ENCODE data around the gene HSPB1.

Gene HSPB1

GRCh38 chr7:76260171-76260703, 42.2 kb upstream of the HSPB1 start (continued):
- no peak for TF ChIP-seq PRDM2 (tag by site-specific recombination; IDR thresholded peaks at IDR 0.05; ENCODE audit: borderline replicate concordance)
- TF ChIP-seq ZNF362 (tag by site-specific recombination; IDR thresholded peaks at IDR 0.05) = no peak
- TF ChIP-seq GLIS2 (tag by site-specific recombination; IDR thresholded peaks at IDR 0.05) = no peak
- TF ChIP-seq ZNF473 (tag by site-specific recombination; IDR thresholded peaks at IDR 0.05) = no peak
- no peak for TF ChIP-seq ZNF837 (tag by site-specific recombination; IDR thresholded peaks at IDR 0.05)
- no peak for TF ChIP-seq RBAK (tag by site-specific recombination; IDR thresholded peaks at IDR 0.05)
- no peak for TF ChIP-seq ZNF138 (tag by site-specific recombination; IDR thresholded peaks at IDR 0.05; ENCODE audit: borderline replicate concordance)
- no peak for TF ChIP-seq ZNF600 (tag by site-specific recombination; IDR thresholded peaks at IDR 0.05)
- peak; percentile 64; the same call in 1 of the 2 replicates for TF ChIP-seq ZBTB17 (tag by site-specific recombination; IDR thresholded peaks at IDR 0.05)
- no peak for TF ChIP-seq SALL2 (tag by site-specific recombination; IDR thresholded peaks at IDR 0.05; ENCODE audit: borderline replicate concordance)
- TF ChIP-seq PATZ1 (tag by site-specific recombination; IDR thresholded peaks at IDR 0.05) = peak; percentile 54
- TF ChIP-seq ZNF112 (tag by site-specific recombination; IDR thresholded peaks at IDR 0.05) = no peak
- TF ChIP-seq ZBTB49 (tag by site-specific recombination; IDR thresholded peaks at IDR 0.05; ENCODE audit: low read depth) = no peak
- TF ChIP-seq ZNF707 (tag by site-specific recombination; IDR thresholded peaks at IDR 0.05) = no peak
- no peak for TF ChIP-seq ZNF350 (tag by site-specific recombination; IDR thresholded peaks at IDR 0.05)
- TF ChIP-seq ZNF677 (tag by site-specific recombination; IDR thresholded peaks at IDR 0.05) = no peak
- TF ChIP-seq ZNF155 (tag by site-specific recombination; IDR thresholded peaks at IDR 0.05) = no peak
- TF ChIP-seq ZNF626 (tag by site-specific recombination; IDR thresholded peaks at IDR 0.05) = no peak
- no peak for TF ChIP-seq ZNF518A (tag by site-specific recombination; conservative IDR thresholded peaks at IDR 0.05; ENCODE audit: low read depth)
- no peak for TF ChIP-seq TCF7L2 (IDR thresholded peaks at IDR 0.05; ENCODE audit: borderline replicate concordance, low read depth, low read length)
- TF ChIP-seq SP3 (tag by site-specific recombination; IDR thresholded peaks at IDR 0.05) = peak; percentile 74
